H1 (cell line): ENCODE measurements around the gene RAD51B. TPM values are rescaled to one million over a fixed set of nuclear protein-coding genes. Genes with fewer than 3 reads are reported as not detected.

ENCODE experiments used
- CTCF ChIA-PET: fragments of 300-600 bp; sonication (Branson Sonifier 250); formaldehyde crosslinking; loops from one replicate; lab custom pipeline; 2021; ENCODE audit not compliant: partially characterized antibody; lab: Charles Lee
- POLR2A ChIA-PET: fragments of 300-600 bp; sonication (Branson Sonifier 250); formaldehyde crosslinking; loops from one replicate; lab custom pipeline; 2021; ENCODE audit warnings: inconsistent platforms; ENCODE audit not compliant: partially characterized antibody; lab: Charles Lee
- DNase-seq, 2 experiments: peaks; one replicate each; pipeline versions ENCODE4 v3.0.0 to v3.0.0-alpha.2; 2010 to 2022; ENCODE audit warnings: low spot score in 2 of 2, low read depth in 1 of 2, mixed read lengths in 1 of 2
- FAIRE-seq: peaks from 2 replicates; lab custom pipeline; 2011; peaks lifted over from hg19 to GRCh38; lab: Jason Lieb, UNC
- H2AFZ ChIP-seq: 2 replicates; pipeline ENCODE4 v1.8.1; 2012; ENCODE audit warnings: low read length, inconsistent platforms
- H2AK5ac ChIP-seq: 2 replicates; pipeline ENCODE4 v1.6.1; 2013; ENCODE audit warnings: low read depth, low read length
- H2BK120ac ChIP-seq: replicated peaks from 2 replicates; pipeline ENCODE3; 2013; ENCODE audit warnings: low read depth, low read length, inconsistent platforms
- H2BK12ac ChIP-seq: 2 replicates; pipeline ENCODE4 v1.6.1; 2013; ENCODE audit warnings: low read depth, low read length
- H2BK15ac ChIP-seq: 2 replicates; pipeline ENCODE4 v1.6.1; 2013; ENCODE audit warnings: low read length
- H2BK20ac ChIP-seq: 2 replicates; pipeline ENCODE4 v1.6.1; 2013; ENCODE audit warnings: low read length
- H2BK5ac ChIP-seq: 2 replicates; pipeline ENCODE4 v1.6.1; 2013; ENCODE audit warnings: low read depth, low read length
- H3K14ac ChIP-seq: 2 replicates; pipeline ENCODE4 v1.6.1; 2013; ENCODE audit warnings: inconsistent platforms; ENCODE audit not compliant: insufficient read length
- H3K18ac ChIP-seq: 2 replicates; pipeline ENCODE4 v1.6.1; 2013; ENCODE audit warnings: low read length; ENCODE audit errors: extremely low read depth
- H3K23ac ChIP-seq: 2 replicates; pipeline ENCODE4 v1.6.1; 2013; ENCODE audit warnings: inconsistent platforms; ENCODE audit not compliant: insufficient read length
- H3K23me2 ChIP-seq: 2 replicates; pipeline ENCODE4 v1.6.1; 2013; ENCODE audit warnings: low read depth, low read length
- H3K27ac ChIP-seq: 2 replicates; pipeline ENCODE4 v1.6.1; 2011; ENCODE audit warnings: low read depth, low read length, inconsistent platforms
- H3K27me3 ChIP-seq, 4 experiments: replicated peaks in 1 of 4; 1 replicate in 1 of 4; 2 replicates in 3 of 4; pipeline versions ENCODE4 v1.6.1 to v1.8.1; 2011 to 2013; ENCODE audit warnings: low read length in 3 of 4, mild to moderate bottlenecking in 3 of 4, inconsistent platforms in 2 of 4, mixed read lengths in 2 of 4, moderate library complexity in 1 of 4; ENCODE audit not compliant: control insufficient read depth in 3 of 4, insufficient read depth in 3 of 4; ENCODE audit errors: extremely low read depth in 1 of 4
- H3K36me3 ChIP-seq, 4 experiments: 2 replicates each; pipeline versions ENCODE4 v1.6.1 to v1.8.1; 2011 to 2013; ENCODE audit warnings: mild to moderate bottlenecking in 4 of 4, low read length in 3 of 4, moderate library complexity in 2 of 4, control low read depth in 1 of 4, inconsistent platforms in 1 of 4; ENCODE audit not compliant: insufficient read depth in 4 of 4, control insufficient read depth in 2 of 4
- H3K4ac ChIP-seq: replicated peaks from 2 replicates; pipeline ENCODE3; 2013; ENCODE audit warnings: low read length, low read depth, mixed read lengths, inconsistent platforms; ENCODE audit not compliant: insufficient read length
- H3K4me1 ChIP-seq, 4 experiments: replicated peaks in 1 of 4; 1 replicate in 1 of 4; 2 replicates in 3 of 4; pipeline versions ENCODE4 v1.6.1 to v1.8.1; 2011 to 2013; ENCODE audit warnings: low read length in 3 of 4, inconsistent platforms in 2 of 4, mixed read lengths in 1 of 4; ENCODE audit not compliant: insufficient read depth in 4 of 4, control insufficient read depth in 3 of 4
- H3K4me2 ChIP-seq, 2 experiments: 2 replicates each; pipeline versions ENCODE4 v1.6.1 to v1.8.1; 2011 to 2013; ENCODE audit warnings: low read depth in 2 of 2, low read length in 2 of 2, control low read depth in 1 of 2, inconsistent platforms in 1 of 2, mild to moderate bottlenecking in 1 of 2; ENCODE audit not compliant: insufficient read depth in 1 of 2
- H3K4me3 ChIP-seq, 4 experiments: fragments of 200-600, 300-600 bp in 1 of 4; sonication (generic), shearing (Covaris generic), sonication (Bioruptor Twin) in 1 of 4; 2 replicates each; pipeline versions ENCODE4 v1.5.1 to v1.8.1; 2011 to 2016; ENCODE audit warnings: low read length in 4 of 4, low read depth in 3 of 4, control low read depth in 2 of 4, inconsistent platforms in 2 of 4, mild to moderate bottlenecking in 2 of 4, mixed read lengths in 1 of 4, moderate library complexity in 1 of 4; ENCODE audit not compliant: insufficient read depth in 2 of 4; ENCODE audit errors: extremely low read depth in 1 of 4
- H3K56ac ChIP-seq: replicated peaks from 2 replicates; pipeline ENCODE3; 2013; ENCODE audit warnings: low read depth, mild to moderate bottlenecking, mixed read lengths, low read length, inconsistent platforms; ENCODE audit not compliant: insufficient read length
- H3K79me1 ChIP-seq: 2 replicates; pipeline ENCODE4 v1.6.1; 2013; ENCODE audit warnings: low read depth, low read length, control low read depth
- H3K79me2 ChIP-seq, 2 experiments: 2 replicates each; pipeline versions ENCODE4 v1.6.1 to v1.8.1; 2012 to 2013; ENCODE audit warnings: low read length in 2 of 2, mild to moderate bottlenecking in 2 of 2, inconsistent platforms in 1 of 2; ENCODE audit not compliant: insufficient read depth in 2 of 2, control insufficient read depth in 1 of 2
- H3K9ac ChIP-seq, 4 experiments: replicated peaks in 1 of 4; 1 replicate in 1 of 4; 2 replicates in 3 of 4; pipeline versions ENCODE4 v1.6.1 to v1.8.1; 2011 to 2013; ENCODE audit warnings: low read depth in 3 of 4, low read length in 3 of 4, control low read depth in 2 of 4, mild to moderate bottlenecking in 2 of 4, moderate library complexity in 2 of 4, inconsistent platforms in 1 of 4; ENCODE audit errors: extremely low read depth in 1 of 4
- H3K9me3 ChIP-seq, 2 experiments: 2 replicates each; pipeline versions ENCODE4 v1.6.1 to v1.8.1; 2012 to 2013; ENCODE audit warnings: mild to moderate bottlenecking in 2 of 2, moderate library complexity in 2 of 2, control low read depth in 1 of 2, inconsistent platforms in 1 of 2, low read depth in 1 of 2, low read length in 1 of 2, mixed read lengths in 1 of 2; ENCODE audit not compliant: insufficient read depth in 2 of 2
- H4K20me1 ChIP-seq, 2 experiments: replicated peaks in 1 of 2; 2 replicates each; pipeline versions ENCODE3 to v1.8.1; 2011 to 2013; ENCODE audit warnings: inconsistent platforms in 2 of 2, low read length in 2 of 2, mild to moderate bottlenecking in 1 of 2; ENCODE audit not compliant: insufficient read depth in 2 of 2, control insufficient read depth in 1 of 2
- H4K5ac ChIP-seq: 2 replicates; pipeline ENCODE4 v1.6.1; 2013; ENCODE audit warnings: low read length, low read depth, mixed read lengths, inconsistent platforms; ENCODE audit not compliant: insufficient read length
- H4K8ac ChIP-seq: 2 replicates; pipeline ENCODE4 v1.8.0; 2013; ENCODE audit warnings: mild to moderate bottlenecking, moderate library complexity, low read length, inconsistent platforms; ENCODE audit not compliant: insufficient read depth; ENCODE audit errors: extremely low read depth
- H4K91ac ChIP-seq: replicated peaks from 2 replicates; pipeline ENCODE3; 2013; ENCODE audit warnings: low read length, mixed read lengths, inconsistent platforms; ENCODE audit not compliant: insufficient read length
- CBX8 ChIP-seq: fragments of 300-800, 300-1000 bp; sonication (generic); IDR thresholded peaks from 2 replicates; pipeline ENCODE4 v1.7.1; 2016; ENCODE audit warnings: low read depth, low read length, borderline replicate concordance
- CHD2 ChIP-seq: IDR thresholded peaks from 2 replicates; pipeline ENCODE4 v1.6.1; 2012; ENCODE audit warnings: low read length, improper control_type of control experiment
- FOSL1 ChIP-seq: IDR thresholded peaks from 2 replicates; pipeline ENCODE4 v1.6.1; 2011; ENCODE audit warnings: mild to moderate bottlenecking, low read depth, low read length, moderate library complexity; ENCODE audit not compliant: insufficient read depth
- PHF8 ChIP-seq: fragments of 200-600 bp; sonication (generic); conservative IDR thresholded peaks from 2 replicates; pipeline ENCODE4 v1.7.1; 2012; ENCODE audit warnings: low read depth, mild to moderate bottlenecking, inconsistent platforms, low read length, moderate library complexity
- POU5F1 ChIP-seq: IDR thresholded peaks from 2 replicates; pipeline ENCODE4 v1.6.1; 2011; ENCODE audit warnings: low read depth, mild to moderate bottlenecking, low read length, moderate library complexity
- RBBP5 ChIP-seq: IDR thresholded peaks from 2 replicates; pipeline ENCODE4 v1.7.1; 2012; ENCODE audit warnings: low read depth, mild to moderate bottlenecking, inconsistent platforms, low read length, moderate library complexity, borderline replicate concordance
- SIRT6 ChIP-seq: IDR thresholded peaks from one replicate; pipeline ENCODE4 v1.7.1; 2012; ENCODE audit warnings: low read length, inconsistent platforms
- SP2 ChIP-seq: IDR thresholded peaks from 2 replicates; pipeline ENCODE4 v1.6.1; 2012; ENCODE audit warnings: mild to moderate bottlenecking, low read length, inconsistent platforms
- TAF7 ChIP-seq: optimal IDR thresholded peaks from 2 replicates; pipeline ENCODE3; 2011; ENCODE audit warnings: low read depth, mild to moderate bottlenecking, inconsistent platforms, low read length, moderate library complexity, borderline replicate concordance
- TBP ChIP-seq: IDR thresholded peaks from 2 replicates; pipeline ENCODE4 v1.6.1; 2011; ENCODE audit warnings: low read depth, low read length, improper control_type of control experiment
- polyA plus RNA-seq, 7 experiments: library from polyadenylated mRNA; depleted of rRNA in 3 of 7; stranded (reverse) in 5 of 7; unstranded in 2 of 7; fragments of >200 nt in 5 of 7; fragments of 200-250 nt in 2 of 7; gene quantifications; 1 replicate in 5 of 7; 2 replicates in 1 of 7; 4 replicates in 1 of 7; pipeline versions ENCODE4 v1.2.1 to v1.2.3, GENCODE V29; 2011 to 2013; ENCODE audit warnings: missing spikeins in 2 of 7, mixed read lengths in 2 of 7
- total RNA-seq: library from RNA; stranded (reverse); fragmentation: NEBNext Ultra II Directional; extraction: Animal tissue kit (Norgen Biotek cat#: 25700); gene quantifications from 2 replicates; pipeline ENCODE4 v1.2.1, GENCODE V29; 2021
- TF ChIP-seq, protein P1 (sequence below): IDR thresholded peaks from 2 replicates; pipeline ENCODE4 v1.6.1; 2012; ENCODE audit warnings: inconsistent platforms
- TF ChIP-seq, protein P2 (sequence below), 3 experiments: IDR thresholded peaks; 1 replicate in 2 of 3; 2 replicates in 1 of 3; pipeline versions ENCODE4 v1.5.1 to v1.6.1; 2011; ENCODE audit warnings: low read length in 3 of 3, mild to moderate bottlenecking in 3 of 3, inconsistent platforms in 2 of 3, low read depth in 1 of 3, moderate library complexity in 1 of 3; ENCODE audit not compliant: insufficient read depth in 1 of 3; ENCODE audit errors: control extremely low read depth in 1 of 3

The RAD51B gene
- total and polyA plus RNA-seq, 2 of the 8 experiments (the other 6 are each of a cell fraction or from before 2014, with no cell fraction given) = 3.9 to 14.9 TPM

GRCh38 chr14:67952786-67953185 is 133.2 kb downstream of the RAD51B start:
- no peak overlapping the region for H3K4me3 ChIP-seq
- TF ChIP-seq, protein P1, sequence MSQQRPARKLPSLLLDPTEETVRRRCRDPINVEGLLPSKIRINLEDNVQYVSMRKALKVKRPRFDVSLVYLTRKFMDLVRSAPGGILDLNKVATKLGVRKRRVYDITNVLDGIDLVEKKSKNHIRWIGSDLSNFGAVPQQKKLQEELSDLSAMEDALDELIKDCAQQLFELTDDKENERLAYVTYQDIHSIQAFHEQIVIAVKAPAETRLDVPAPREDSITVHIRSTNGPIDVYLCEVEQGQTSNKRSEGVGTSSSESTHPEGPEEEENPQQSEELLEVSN = no peak
- TF ChIP-seq SIRT6 (no peak), FOSL1 (no peak), SP2 (no peak), CBX8 (no peak), POU5F1 (no peak), TBP (no peak), TAF7 (no peak), CHD2 (no peak), RBBP5 (no peak), PHF8 (no peak)
- TF ChIP-seq, protein P2, sequence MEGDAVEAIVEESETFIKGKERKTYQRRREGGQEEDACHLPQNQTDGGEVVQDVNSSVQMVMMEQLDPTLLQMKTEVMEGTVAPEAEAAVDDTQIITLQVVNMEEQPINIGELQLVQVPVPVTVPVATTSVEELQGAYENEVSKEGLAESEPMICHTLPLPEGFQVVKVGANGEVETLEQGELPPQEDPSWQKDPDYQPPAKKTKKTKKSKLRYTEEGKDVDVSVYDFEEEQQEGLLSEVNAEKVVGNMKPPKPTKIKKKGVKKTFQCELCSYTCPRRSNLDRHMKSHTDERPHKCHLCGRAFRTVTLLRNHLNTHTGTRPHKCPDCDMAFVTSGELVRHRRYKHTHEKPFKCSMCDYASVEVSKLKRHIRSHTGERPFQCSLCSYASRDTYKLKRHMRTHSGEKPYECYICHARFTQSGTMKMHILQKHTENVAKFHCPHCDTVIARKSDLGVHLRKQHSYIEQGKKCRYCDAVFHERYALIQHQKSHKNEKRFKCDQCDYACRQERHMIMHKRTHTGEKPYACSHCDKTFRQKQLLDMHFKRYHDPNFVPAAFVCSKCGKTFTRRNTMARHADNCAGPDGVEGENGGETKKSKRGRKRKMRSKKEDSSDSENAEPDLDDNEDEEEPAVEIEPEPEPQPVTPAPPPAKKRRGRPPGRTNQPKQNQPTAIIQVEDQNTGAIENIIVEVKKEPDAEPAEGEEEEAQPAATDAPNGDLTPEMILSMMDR (IDR thresholded peaks at IDR 0.05; ENCODE audit: control extremely low read depth in 1 of 3, insufficient read depth in 1 of 3, low read depth in 1 of 3, low read length in 3 of 3) = no peak

More at GRCh38 chr14:67952786-67953185, 133.2 kb downstream of the RAD51B start:
- Histone ChIP-seq H4K20me1 (no peaks in the 10 kb centered on the region), H2AFZ (no peak overlapping the region), H3K79me2 (no peaks in the 10 kb centered on the region), H3K14ac (no peak overlapping the region), H2BK15ac (no peak overlapping the region), H4K5ac (no peak overlapping the region), H2AK5ac (no peak overlapping the region), H3K56ac (no peak overlapping the region), H3K23ac (no peak overlapping the region), H3K4me2 (no peak overlapping the region), H3K4ac (no peak overlapping the region), H3K79me1 (no peaks in the 10 kb centered on the region), H4K8ac (no peak overlapping the region), H3K9ac (no peak overlapping the region), H3K9me3 (peaks cover 0 to 8% of the 10 kb centered on the region in 2 experiments; a peak in 2 of 4 replicates), H4K91ac (no peak overlapping the region), H3K4me1 (no peaks in the 10 kb centered on the region), H3K27me3 (no peaks in the 10 kb centered on the region), H3K18ac (no peak overlapping the region), H2BK20ac (no peak overlapping the region), H3K27ac (no peak overlapping the region), H2BK120ac (no peak overlapping the region), H2BK12ac (no peak overlapping the region), H3K23me2 (no peaks in the 10 kb centered on the region), H2BK5ac (no peak overlapping the region), H3K36me3 (no peaks in the 10 kb centered on the region; a peak in 2 of 8 replicates)
- POLR2A ChIA-PET = no interaction called here
- no peak for FAIRE-seq
- DNase-seq = no peak
- CTCF ChIA-PET = interaction anchor here (0.5 to 1.9 kb wide), 3 partner anchors 10 to 1106 kb away, joined by 3 to 9 read pairs (median 3); no protein-coding TSS in a partner anchor
